Measurements from ENCODE around the gene CCL8.

Gene CCL8

DNA sequence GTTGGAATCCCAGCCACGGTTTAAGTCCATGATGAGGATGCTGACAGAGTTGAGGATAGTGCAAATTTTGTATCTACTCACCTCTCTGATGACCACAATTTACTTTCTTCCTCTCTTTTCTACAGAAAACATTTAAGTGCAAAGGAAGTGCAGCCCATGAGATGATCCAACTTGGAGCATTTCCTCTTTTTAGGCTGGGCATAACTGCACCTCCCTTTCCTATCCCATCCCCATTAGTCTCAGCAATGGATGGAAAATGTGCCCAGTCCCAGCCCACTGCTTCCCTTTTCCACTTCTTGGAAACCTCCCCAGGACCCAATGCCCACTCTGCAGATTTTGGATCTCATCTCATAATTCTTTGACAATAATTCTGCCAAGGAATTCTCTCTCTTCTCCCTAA lies 16.6 kb upstream of the CCL8 start:
- H3K9me3 ChIP-seq (replicated peaks; ENCODE audit: insufficient read depth, low read length) = no peaks in the 10 kb centered on the region
- H2AFZ ChIP-seq (ENCODE audit: low read length) = no peak overlapping the region
- H3K36me3 ChIP-seq (replicated peaks; ENCODE audit: insufficient read depth, low read length) = no peaks in the 10 kb centered on the region
- DNase-seq = no peak
- H3K9me2 ChIP-seq (replicated peaks; ENCODE audit: insufficient read depth, low read length) = no peaks in the 10 kb centered on the region
- H4K20me1 ChIP-seq (ENCODE audit: insufficient read depth, low read length) = no peaks in the 10 kb centered on the region
- TF ChIP-seq EZH2 (optimal IDR thresholded peaks at IDR 0.05; ENCODE audit: low read depth, low read length) (no peak), EZH2phosphoT487 (IDR thresholded peaks at IDR 0.05; ENCODE audit: low read length) (no peak)
- TF ChIP-seq, protein P1, sequence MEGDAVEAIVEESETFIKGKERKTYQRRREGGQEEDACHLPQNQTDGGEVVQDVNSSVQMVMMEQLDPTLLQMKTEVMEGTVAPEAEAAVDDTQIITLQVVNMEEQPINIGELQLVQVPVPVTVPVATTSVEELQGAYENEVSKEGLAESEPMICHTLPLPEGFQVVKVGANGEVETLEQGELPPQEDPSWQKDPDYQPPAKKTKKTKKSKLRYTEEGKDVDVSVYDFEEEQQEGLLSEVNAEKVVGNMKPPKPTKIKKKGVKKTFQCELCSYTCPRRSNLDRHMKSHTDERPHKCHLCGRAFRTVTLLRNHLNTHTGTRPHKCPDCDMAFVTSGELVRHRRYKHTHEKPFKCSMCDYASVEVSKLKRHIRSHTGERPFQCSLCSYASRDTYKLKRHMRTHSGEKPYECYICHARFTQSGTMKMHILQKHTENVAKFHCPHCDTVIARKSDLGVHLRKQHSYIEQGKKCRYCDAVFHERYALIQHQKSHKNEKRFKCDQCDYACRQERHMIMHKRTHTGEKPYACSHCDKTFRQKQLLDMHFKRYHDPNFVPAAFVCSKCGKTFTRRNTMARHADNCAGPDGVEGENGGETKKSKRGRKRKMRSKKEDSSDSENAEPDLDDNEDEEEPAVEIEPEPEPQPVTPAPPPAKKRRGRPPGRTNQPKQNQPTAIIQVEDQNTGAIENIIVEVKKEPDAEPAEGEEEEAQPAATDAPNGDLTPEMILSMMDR (IDR thresholded peaks at IDR 0.05; ENCODE audit: low read length) = no peak
- no peak overlapping the region for H3K4me3 ChIP-seq (ENCODE audit: low read length)
- no peak overlapping the region for H3K9ac ChIP-seq (ENCODE audit: low read length)
- peaks cover 14% of the 10 kb centered on the region for H3F3A ChIP-seq (ENCODE audit: insufficient read depth, low read length)
- H3K27me3 ChIP-seq (replicated peaks; ENCODE audit: insufficient read depth, low read length) = no peaks in the 10 kb centered on the region
- no peak overlapping the region for H3K27ac ChIP-seq (ENCODE audit: low read length)
- H3K4me2 ChIP-seq (ENCODE audit: low read depth, low read length) = no peak overlapping the region
- no peaks in the 10 kb centered on the region for H3K79me2 ChIP-seq (ENCODE audit: low read length)
- H3K4me1 ChIP-seq (ENCODE audit: low read length) = peaks cover 48% of the 10 kb centered on the region

DNA sequence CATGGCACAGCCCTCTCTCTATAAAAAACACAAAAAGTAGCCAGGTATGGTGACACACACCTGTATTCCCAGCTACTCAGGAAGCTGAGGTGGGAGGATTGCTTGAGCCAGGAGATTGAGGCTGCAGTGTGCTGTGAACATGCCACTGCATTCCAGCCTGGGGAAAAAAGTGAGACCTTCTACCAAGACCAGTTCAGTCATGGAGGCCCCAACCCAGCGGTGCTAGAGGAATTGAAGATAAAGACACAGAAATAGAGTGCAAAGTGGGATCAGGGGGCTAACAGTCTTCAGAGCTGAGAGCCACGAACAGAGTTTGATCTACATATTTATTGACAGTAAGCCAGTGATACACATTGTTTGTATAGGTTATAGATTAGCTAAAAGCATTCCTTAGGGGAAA lies 15.6 kb upstream of the CCL8 start:
- Histone ChIP-seq H3K27ac (ENCODE audit: low read length) (no peak overlapping the region), H3K36me3 (replicated peaks; ENCODE audit: insufficient read depth, low read length) (no peaks in the 10 kb centered on the region), H3K9me3 (replicated peaks; ENCODE audit: insufficient read depth, low read length) (no peaks in the 10 kb centered on the region), H3K9ac (ENCODE audit: low read length) (no peak overlapping the region), H3K4me1 (ENCODE audit: low read length) (peaks cover 53% of the 10 kb centered on the region), H2AFZ (ENCODE audit: low read length) (no peak overlapping the region), H4K20me1 (ENCODE audit: insufficient read depth, low read length) (no peaks in the 10 kb centered on the region), H3K79me2 (ENCODE audit: low read length) (no peaks in the 10 kb centered on the region), H3K9me2 (replicated peaks; ENCODE audit: insufficient read depth, low read length) (no peaks in the 10 kb centered on the region), H3K4me3 (ENCODE audit: low read length) (no peak overlapping the region), H3F3A (ENCODE audit: insufficient read depth, low read length) (peaks cover 14% of the 10 kb centered on the region), H3K4me2 (ENCODE audit: low read depth, low read length) (no peak overlapping the region), H3K27me3 (replicated peaks; ENCODE audit: insufficient read depth, low read length) (no peaks in the 10 kb centered on the region)
- DNase-seq = no peak
- TF ChIP-seq EZH2phosphoT487 (IDR thresholded peaks at IDR 0.05; ENCODE audit: low read length) (no peak), EZH2 (optimal IDR thresholded peaks at IDR 0.05; ENCODE audit: low read depth, low read length) (no peak)
- TF ChIP-seq, protein P1 (IDR thresholded peaks at IDR 0.05; ENCODE audit: low read length) = no peak

DNA sequence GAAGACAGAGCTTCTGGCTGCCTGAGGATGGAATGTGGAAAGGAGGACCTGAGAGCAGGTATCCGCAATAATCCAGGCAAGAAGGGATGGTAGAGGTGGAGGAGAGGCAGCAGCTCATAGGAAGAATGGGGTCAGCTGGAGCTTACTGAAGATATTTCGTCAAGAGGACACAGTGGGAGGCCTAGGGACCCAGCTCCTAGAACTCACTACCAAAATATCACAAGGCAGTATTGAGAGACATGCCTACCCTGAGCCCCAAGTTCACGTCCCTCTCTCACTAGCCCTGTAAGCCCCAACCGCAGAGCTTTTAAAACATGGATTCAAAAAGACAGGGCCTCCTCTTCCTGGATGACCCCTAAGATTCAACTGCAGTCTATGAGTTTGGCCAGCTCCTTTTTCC lies 14.2 kb upstream of the CCL8 start:
- TF ChIP-seq, protein P1 (IDR thresholded peaks at IDR 0.05; ENCODE audit: low read length) = no peak
- TF ChIP-seq EZH2phosphoT487 (IDR thresholded peaks at IDR 0.05; ENCODE audit: low read length) = no peak
- no peak for TF ChIP-seq EZH2 (optimal IDR thresholded peaks at IDR 0.05; ENCODE audit: low read depth, low read length)
- H3K9ac ChIP-seq (ENCODE audit: low read length) = no peak overlapping the region
- H3F3A ChIP-seq (ENCODE audit: insufficient read depth, low read length) = peaks cover 14% of the 10 kb centered on the region
- H2AFZ ChIP-seq (ENCODE audit: low read length) = no peak overlapping the region
- H3K4me1 ChIP-seq (ENCODE audit: low read length) = peaks cover 46% of the 10 kb centered on the region
- no peaks in the 10 kb centered on the region for H3K27me3 ChIP-seq (replicated peaks; ENCODE audit: insufficient read depth, low read length)
- no peaks in the 10 kb centered on the region for H3K9me3 ChIP-seq (replicated peaks; ENCODE audit: insufficient read depth, low read length)
- no peak for DNase-seq
- no peak overlapping the region for H3K4me2 ChIP-seq (ENCODE audit: low read depth, low read length)
- no peaks in the 10 kb centered on the region for H3K79me2 ChIP-seq (ENCODE audit: low read length)
- no peak overlapping the region for H3K4me3 ChIP-seq (ENCODE audit: low read length)
- no peaks in the 10 kb centered on the region for H3K9me2 ChIP-seq (replicated peaks; ENCODE audit: insufficient read depth, low read length)
- H3K27ac ChIP-seq (ENCODE audit: low read length) = no peak overlapping the region
- no peaks in the 10 kb centered on the region for H4K20me1 ChIP-seq (ENCODE audit: insufficient read depth, low read length)
- no peaks in the 10 kb centered on the region for H3K36me3 ChIP-seq (replicated peaks; ENCODE audit: insufficient read depth, low read length)

Measured in MM.1S (cell line).